Heart left ventricle (tissue), 16 donors: ENCODE data around the gene UBE2QL1. TPM values are rescaled to one million over a fixed set of nuclear protein-coding genes. Genes with fewer than 3 reads are reported as not detected.

Experiments
- ATAC-seq, 4 donors: fragments of 200-7000 bp; cut with Tn5 transposase; one replicate each; pipeline ENCODE4 v1.9.1; 2020 to 2022; ENCODE audit warnings: moderate library complexity in 4 of 4, mild to moderate bottlenecking in 3 of 4, moderate number of reproducible peaks in 1 of 4
- DNase-seq, 5 donors: peaks; one replicate each; pipeline ENCODE4 v3.0.0-alpha.2; 2020
- H3K27ac ChIP-seq, 12 donors: fragments of 200-600 bp; sonication (generic) in 4 of 12; one replicate each; pipeline versions ENCODE4 v1.5.0 to v1.8.0; 2016 to 2022; ENCODE audit warnings: mild to moderate bottlenecking in 2 of 12
- H3K27me3 ChIP-seq, 9 donors: fragments of 200-600 bp; sonication (generic) in 2 of 9; one replicate each; pipeline versions ENCODE4 v1.5.1 to v1.8.0; 2016 to 2022; ENCODE audit warnings: mild to moderate bottlenecking in 3 of 9
- H3K36me3 ChIP-seq, 9 donors: fragments of 200-600 bp; sonication (generic) in 2 of 9; one replicate each; pipeline versions ENCODE4 v1.5.0 to v1.8.0; 2018 to 2022; ENCODE audit warnings: mild to moderate bottlenecking in 2 of 9
- H3K4me1 ChIP-seq, 12 donors: fragments of 200-600 bp; sonication (generic) in 4 of 12; one replicate each; pipeline versions ENCODE4 v1.5.0 to v1.8.0; 2016 to 2022; ENCODE audit warnings: mild to moderate bottlenecking in 3 of 12
- H3K4me3 ChIP-seq, 12 donors: fragments of 200-600 bp; sonication (generic) in 4 of 12; one replicate each; pipeline versions ENCODE4 v1.5.0 to v1.8.0; 2017 to 2022; ENCODE audit warnings: mild to moderate bottlenecking in 9 of 12, moderate library complexity in 4 of 12
- H3K9me3 ChIP-seq, 12 donors: fragments of 200-600 bp; sonication (generic) in 4 of 12; one replicate each; pipeline versions ENCODE4 v1.5.0 to v1.8.0; 2016 to 2022; ENCODE audit warnings: mild to moderate bottlenecking in 1 of 12
- CTCF ChIP-seq, 12 donors: fragments of 200-600 bp; sonication (generic) in 4 of 12; IDR thresholded peaks; one replicate each; pipeline versions ENCODE4 v1.5.0 to v1.8.0; 2018 to 2022; ENCODE audit warnings: antibody characterized with exemption in 12 of 12, mild to moderate bottlenecking in 5 of 12
- POLR2A ChIP-seq, 2 donors: fragments of 450-650 bp; IDR thresholded peaks; one replicate each; pipeline ENCODE4 v1.6.1; 2017; ENCODE audit warnings: antibody characterized with exemption in 2 of 2, mild to moderate bottlenecking in 2 of 2, moderate library complexity in 2 of 2
- WGBS, 4 donors: extraction: QIAGEN DNeasy Blood & Tissue Kit in 2 of 4; methylation state at CpG; one replicate each; pipeline versions ENCODE4 v1.1.5 to v1.1.7; 2013 to 2018; 5-methylcytosine and 5-hydroxymethylcytosine counted together
- intact Hi-C, 10 donors: fragments of 100-400 bp; cut with DNase I; formaldehyde crosslinking; loops; one replicate each; pipeline versions ENCODE4 v1.11.1 to v1.14.2; 2022
- polyA plus RNA-seq, 2 donors: library from polyadenylated mRNA; stranded (reverse); fragments of 200-250 nt; gene quantifications; one replicate each; pipeline ENCODE4 v1.2.3, GENCODE V29; 2013
- total RNA-seq, 9 donors: library from RNA; depleted of rRNA in 2 of 9; stranded (reverse); fragments of >200 nt in 2 of 9; fragmentation: NEBNext Ultra II Directional in 3 of 9; extraction: Animal tissue kit (Norgen Biotek cat#: 25700) in 3 of 9; gene quantifications; one replicate each; pipeline versions ENCODE4 v1.1.0 to v1.2.4, GENCODE V29; 2016 to 2023
- donor health status: ischemic (EF 13 %, LVEDD 7.1; RV severe dilation, severe dysfunction).
- donor health status: healthy with polysubstance abuse.
- donor health status: DM: no; HTN: yes; CAD: no.
- donor health status: DM: no; HTN: no; CAD: no.
- donor health status: ischemic (EF 25% LVEDD 6.9; RV normal size, moderate dysfunction).
- donor health status: ischemic (EF 25% LVEDD 5.7; RV mildly dilated, moderate dysfunction).
- donor health status: healthy.
- donor health status: DM: yes; HTN: yes; CAD: no.
- donor health status: ischemic (EF 35%, LVEDD 5.7; RV mildly dilated, moderate dysfunction).
- donor health status: nonischemic (EF 11% LVEDD 7.7; RV severe dilation, severe dysfunction).
- donor health status: DM: yes; HTN: yes; CAD: no.
- donor health status: PGD.
- donor health status: ischemic (EF 29% LVEDD 5.4; RV normal size, mild dysfunction).
- donor health status: nonischemic (EF 23%, LVEDD 6.1; RV moderate dilation, normal function).

UBE2QL1 gene
- total and polyA plus RNA-seq, 11 donors: 9.8 to 32.0 (median 19.7) TPM

- H3K4me1 ChIP-seq: peaks cover 0 to 56% (median 15%) of the 10 kb centered on the region in 12 donors
- H3K36me3 ChIP-seq: peaks cover 0 to 3% (median 0%) of the 10 kb centered on the region in 9 donors
- 75 to 84% (median 78%) methylated on average over 6 of the region's 6 CpGs for WGBS, 4 donors
- intact Hi-C loops: loop anchor here in 1 of 10 donors (10.0 kb wide), 2 partner anchors 258 to 288 kb away; partner anchors contain the start of gene TENT4A
- H3K27ac ChIP-seq: peak overlapping the region in 5 of 12 donors; percentile 27 to 94 (median 86)
- no peak for TF ChIP-seq CTCF (IDR thresholded peaks at IDR 0.05)
- no peak for TF ChIP-seq POLR2A (IDR thresholded peaks at IDR 0.05)
- peaks cover 0 to 12% (median 0%) of the 10 kb centered on the region in 9 donors for H3K27me3 ChIP-seq
- no peaks in the 10 kb centered on the region for H3K9me3 ChIP-seq
- DNase-seq (no peak), ATAC-seq (no peak)
- H3K4me3 ChIP-seq: no peak overlapping the region
Measured at GRCh38 chr5:6456766-6457370, 8.2 kb downstream of the UBE2QL1 start.

GRCh38 chr5:6457592-6457991 is 8.9 kb downstream of the UBE2QL1 start:
- no peaks in the 10 kb centered on the region for H3K9me3 ChIP-seq
- no peak overlapping the region for H3K4me3 ChIP-seq
- H3K27me3 ChIP-seq: peaks cover 0 to 7% (median 0%) of the 10 kb centered on the region in 9 donors
- TF ChIP-seq CTCF (IDR thresholded peaks at IDR 0.05): no peak
- no peak for TF ChIP-seq POLR2A (IDR thresholded peaks at IDR 0.05)
- H3K27ac ChIP-seq: no peak overlapping the region
- intact Hi-C loops: loop anchor here in 1 of 10 donors (10.0 kb wide), 2 partner anchors 257 to 287 kb away; partner anchors contain the start of gene TENT4A
- ATAC-seq (no peak), DNase-seq (no peak)
- WGBS, 4 donors: 50 to 73% (median 66%) methylated on average over 5 of the region's 5 CpGs
- peaks cover 0 to 3% (median 0%) of the 10 kb centered on the region in 9 donors for H3K36me3 ChIP-seq
- H3K4me1 ChIP-seq: peaks cover 0 to 54% (median 14%) of the 10 kb centered on the region in 12 donors

- no peak for ATAC-seq
- no peaks in the 10 kb centered on the region for H3K27me3 ChIP-seq
- TF ChIP-seq POLR2A (IDR thresholded peaks at IDR 0.05) (no peak), CTCF (IDR thresholded peaks at IDR 0.05) (no peak)
- H3K4me3 ChIP-seq: no peak overlapping the region
- WGBS, 4 donors: 45 to 59% (median 51%) methylated on average over 4 of the region's 4 CpGs
- intact Hi-C loops: loop anchor here in 1 of 10 donors (10.0 kb wide), 2 partner anchors 256 to 286 kb away; partner anchors contain the start of gene TENT4A
- no peak for DNase-seq
- peaks cover 0 to 41% (median 6%) of the 10 kb centered on the region in 12 donors for H3K4me1 ChIP-seq
- H3K36me3 ChIP-seq: peaks cover 0 to 3% (median 0%) of the 10 kb centered on the region in 9 donors
- no peaks in the 10 kb centered on the region for H3K9me3 ChIP-seq
- H3K27ac ChIP-seq: peak overlapping the region in 3 of 12 donors; percentile 1 to 20 (median 9)
Measured at GRCh38 chr5:6458833-6459232, 10.2 kb downstream of the UBE2QL1 start.

GRCh38 chr5:6459896-6460295 is 11.2 kb downstream of the UBE2QL1 start:
- peaks cover 0 to 36% (median 4%) of the 10 kb centered on the region in 12 donors for H3K4me1 ChIP-seq

More at GRCh38 chr5:6459896-6460295, 11.2 kb downstream of the UBE2QL1 start:
- H3K27me3 ChIP-seq: no peaks in the 10 kb centered on the region
- H3K27ac ChIP-seq: no peak overlapping the region
- ATAC-seq: no peak
- H3K9me3 ChIP-seq: no peaks in the 10 kb centered on the region
- no peak for DNase-seq
- peaks cover 0 to 3% (median 0%) of the 10 kb centered on the region in 9 donors for H3K36me3 ChIP-seq
- H3K4me3 ChIP-seq: no peak overlapping the region
- 59 to 67% (median 60%) methylated on average over 5 of the region's 5 CpGs for WGBS, 4 donors
- TF ChIP-seq CTCF (IDR thresholded peaks at IDR 0.05): no peak
- no peak for TF ChIP-seq POLR2A (IDR thresholded peaks at IDR 0.05)
- intact Hi-C loops: loop anchor here in 1 of 10 donors (10.0 kb wide), 2 partner anchors 255 to 285 kb away; partner anchors contain the start of gene TENT4A
